Breast epithelium (tissue), 4 donors: Measurements from ENCODE around the gene RUBCN. TPM values are rescaled to one million over a fixed set of nuclear protein-coding genes. Genes with fewer than 3 reads are reported as not detected.

Experiments
- DNase-seq, 2 donors: peaks; one replicate each; pipeline ENCODE4 v3.0.0-alpha.2; 2019; ENCODE audit warnings: low spot score in 2 of 2
- H3K27ac ChIP-seq, 2 donors: fragments of 200-600 bp; sonication (generic) in 1 of 2; one replicate each; pipeline ENCODE4 v1.5.1; 2016 to 2019; ENCODE audit warnings: mild to moderate bottlenecking in 1 of 2
- H3K27me3 ChIP-seq, 2 donors: fragments of 200-600 bp; sonication (generic) in 1 of 2; one replicate each; pipeline versions ENCODE4 v1.5.1 to v1.6.0; 2017 to 2019; ENCODE audit warnings: control low read depth in 1 of 2, mild to moderate bottlenecking in 1 of 2
- H3K36me3 ChIP-seq: fragments of 200-600 bp; one replicate; pipeline ENCODE4 v1.5.1; 2019
- H3K4me1 ChIP-seq, 2 donors: fragments of 200-600 bp; sonication (generic); one replicate each; pipeline ENCODE4 v1.5.1; 2016 to 2019; ENCODE audit warnings: control low read depth in 1 of 2
- H3K4me3 ChIP-seq, 3 donors: fragments of 200-600 bp; sonication (generic); 1 replicate in 2 of 3; 2 replicates in 1 of 3; pipeline ENCODE4 v1.5.1; 2016 to 2019; ENCODE audit warnings: mild to moderate bottlenecking in 3 of 3, moderate library complexity in 2 of 3
- H3K9me3 ChIP-seq, 2 donors: fragments of 200-600 bp; sonication (generic) in 1 of 2; one replicate each; pipeline ENCODE4 v1.5.1; 2016 to 2019; ENCODE audit warnings: control low read depth in 1 of 2
- CTCF ChIP-seq, 3 donors: fragments of 450-650 bp; IDR thresholded peaks; one replicate each; pipeline ENCODE4 v1.5.1; 2016 to 2017; ENCODE audit warnings: antibody characterized with exemption in 3 of 3, mild to moderate bottlenecking in 3 of 3, moderate library complexity in 3 of 3
- POLR2A ChIP-seq: fragments of 450-650 bp; IDR thresholded peaks from one replicate; pipeline ENCODE4 v1.6.1; 2016; ENCODE audit warnings: antibody characterized with exemption, mild to moderate bottlenecking, moderate library complexity
- POLR2AphosphoS5 ChIP-seq, 3 donors: sonication (generic); formaldehyde crosslinking; IDR thresholded peaks; one replicate each; pipeline ENCODE4 v1.6.1; 2017; ENCODE audit warnings: antibody characterized with exemption in 3 of 3
- intact Hi-C: fragments of 100-400 bp; cut with DNase I; formaldehyde crosslinking; loops from one replicate; pipeline ENCODE4 v1.15.1; 2023; ENCODE audit warnings: low total_unique reads
- total RNA-seq, 3 donors: library from RNA; depleted of rRNA; stranded (reverse); fragments of >200 nt; gene quantifications; one replicate each; pipeline ENCODE4 v1.1.0, GENCODE V29; 2016

RUBCN gene
- total RNA-seq, 3 donors from 2014 or later: 26.3 to 36.4 (median 35.7) TPM

- Histone ChIP-seq H3K4me1 (no peaks in the 10 kb centered on the region), H3K27ac (no peak overlapping the region), H3K9me3 (no peaks in the 10 kb centered on the region), H3K36me3 (peaks cover 3% of the 10 kb centered on the region), H3K4me3 (no peak overlapping the region), H3K27me3 (no peaks in the 10 kb centered on the region)
- intact Hi-C loops: no loop called here
- DNase-seq: no peak
- TF ChIP-seq POLR2A: no peak
- TF ChIP-seq POLR2AphosphoS5 (IDR thresholded peaks at IDR 0.05): no peak
- TF ChIP-seq CTCF (IDR thresholded peaks at IDR 0.05): no peak
Measured at GRCh38 chr3:197700095-197700494, 36.6 kb downstream of the RUBCN start.

GRCh38 chr3:197697355-197697754 is 39.3 kb downstream of the RUBCN start:
- no peak for TF ChIP-seq CTCF (IDR thresholded peaks at IDR 0.05)
- no peak for TF ChIP-seq POLR2AphosphoS5 (IDR thresholded peaks at IDR 0.05)
- TF ChIP-seq POLR2A: no peak
- H3K9me3 ChIP-seq: no peaks in the 10 kb centered on the region
- H3K27me3 ChIP-seq: no peaks in the 10 kb centered on the region
- intact Hi-C loops: no loop called here
- no peak for DNase-seq
- peaks cover 9% of the 10 kb centered on the region for H3K36me3 ChIP-seq
- H3K27ac ChIP-seq: no peak overlapping the region
- no peaks in the 10 kb centered on the region for H3K4me1 ChIP-seq
- H3K4me3 ChIP-seq: no peak overlapping the region

GRCh38 chr3:197694251-197694650 is 42.5 kb downstream of the RUBCN start:
- H3K9me3 ChIP-seq: no peaks in the 10 kb centered on the region
- H3K36me3 ChIP-seq: peaks cover 9% of the 10 kb centered on the region
- H3K27me3 ChIP-seq: no peaks in the 10 kb centered on the region
- H3K4me1 ChIP-seq: no peaks in the 10 kb centered on the region
- no peak overlapping the region for H3K4me3 ChIP-seq
- DNase-seq: no peak
- intact Hi-C loops: no loop called here
- no peak overlapping the region for H3K27ac ChIP-seq
- TF ChIP-seq CTCF (IDR thresholded peaks at IDR 0.05): no peak
- TF ChIP-seq POLR2AphosphoS5 (IDR thresholded peaks at IDR 0.05): no peak
- TF ChIP-seq POLR2A: no peak

- Histone ChIP-seq H3K4me3 (no peak overlapping the region), H3K27ac (no peak overlapping the region), H3K27me3 (no peaks in the 10 kb centered on the region), H3K36me3 (peaks cover 9% of the 10 kb centered on the region), H3K4me1 (no peaks in the 10 kb centered on the region), H3K9me3 (no peaks in the 10 kb centered on the region)
- DNase-seq: no peak
- TF ChIP-seq POLR2A (no peak), CTCF (IDR thresholded peaks at IDR 0.05) (no peak), POLR2AphosphoS5 (IDR thresholded peaks at IDR 0.05) (no peak)
- intact Hi-C loops: no loop called here
Measured at GRCh38 chr3:197692641-197693040, 44.1 kb downstream of the RUBCN start.

GRCh38 chr3:197690754-197691153 is 46.0 kb downstream of the RUBCN start:
- Histone ChIP-seq H3K27me3 (no peaks in the 10 kb centered on the region), H3K27ac (no peak overlapping the region), H3K4me1 (no peaks in the 10 kb centered on the region), H3K4me3 (no peak overlapping the region), H3K9me3 (no peaks in the 10 kb centered on the region), H3K36me3 (peaks cover 9% of the 10 kb centered on the region)
- intact Hi-C loops: no loop called here
- TF ChIP-seq CTCF (IDR thresholded peaks at IDR 0.05): no peak
- no peak for TF ChIP-seq POLR2AphosphoS5 (IDR thresholded peaks at IDR 0.05)
- TF ChIP-seq POLR2A: no peak
- no peak for DNase-seq
